ENCODE measurements around the gene DPP7.
"Not testable (repeated sequence)": the region's sequence is repeated elsewhere in the genome, so short reads cannot be mapped to it uniquely, and the experiment has no call there.

The DPP7 gene

GRCh38 chr9:137128862-137129455, 14.4 kb upstream of the DPP7 start:
- no peak for DNase-seq

DNA sequence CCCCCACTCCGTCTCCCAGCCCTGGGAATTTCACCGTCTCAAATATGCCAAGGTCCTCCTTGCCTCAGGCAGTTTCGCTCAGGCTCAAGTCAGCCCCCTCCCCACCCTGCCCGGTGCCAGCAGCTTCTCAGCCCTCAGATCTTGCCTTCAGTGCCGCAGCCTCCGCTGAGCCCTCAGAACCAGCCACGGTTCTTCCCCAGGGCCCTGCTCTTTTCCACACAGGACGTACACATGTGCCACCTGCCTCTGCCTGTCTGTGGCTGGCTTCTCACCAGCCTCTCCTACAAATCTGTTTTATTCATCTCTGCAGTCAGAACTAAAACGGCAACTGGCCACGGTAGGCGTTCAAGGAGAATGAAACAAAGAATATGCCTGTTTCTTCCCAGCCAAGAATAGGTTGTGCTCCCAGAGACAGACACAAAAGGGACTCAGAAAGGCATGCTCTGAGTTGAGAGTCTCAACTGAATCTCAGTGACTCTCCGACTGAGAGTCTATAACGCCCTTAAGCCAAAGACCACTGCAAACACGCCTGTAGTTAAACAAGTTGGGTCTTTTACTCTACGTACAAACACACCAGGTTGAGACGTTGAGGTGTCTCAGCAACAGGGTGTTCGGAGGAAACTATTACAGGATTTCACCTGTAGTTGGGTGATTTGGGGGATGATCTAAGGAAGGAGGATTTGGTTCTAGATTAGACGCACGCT, 13.8 kb upstream of the DPP7 start:
- DNase-seq: no peak

DNA sequence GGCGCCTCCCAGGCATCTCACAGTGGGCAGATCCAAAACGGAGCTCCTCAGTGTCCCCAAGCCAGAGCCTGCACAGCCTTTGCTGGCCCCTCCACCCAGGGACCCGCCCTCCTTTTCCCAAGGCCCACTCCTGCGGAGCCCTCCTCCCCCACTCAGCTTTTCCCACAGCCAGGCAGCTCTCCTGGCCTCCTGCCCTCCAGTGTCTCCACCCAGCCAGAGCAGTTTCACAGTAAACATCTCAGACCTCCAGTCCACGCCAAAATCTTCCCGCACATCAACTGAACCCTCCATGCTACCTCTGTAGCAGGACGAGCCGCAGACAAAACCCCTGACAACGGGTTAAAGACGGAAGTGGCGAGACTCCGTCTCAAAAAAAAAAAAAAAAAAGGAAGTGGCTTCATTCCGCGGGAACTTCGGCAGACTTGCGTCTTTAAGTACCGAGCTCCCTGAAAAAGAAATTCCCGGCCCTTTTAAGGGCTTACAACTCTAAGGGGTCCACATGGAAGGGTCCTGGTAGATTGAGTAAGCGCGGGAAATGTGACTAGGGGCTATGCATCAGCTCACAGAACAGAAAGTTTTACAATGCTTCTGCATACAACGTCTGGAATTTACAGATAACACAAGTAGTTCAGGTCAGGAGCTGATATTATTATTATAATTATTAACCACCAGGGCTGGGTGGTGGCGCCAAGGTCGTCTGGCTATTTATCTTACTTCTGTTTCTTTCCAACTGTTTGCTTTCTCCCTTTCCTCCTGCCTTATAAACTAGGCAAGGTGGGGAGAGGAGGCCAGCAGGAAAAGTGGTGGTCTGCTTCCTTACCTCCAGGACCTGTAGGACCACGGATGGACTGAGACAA, 13.0 kb upstream of the DPP7 start:
- peak; percentile 43 for DNase-seq

DNA sequence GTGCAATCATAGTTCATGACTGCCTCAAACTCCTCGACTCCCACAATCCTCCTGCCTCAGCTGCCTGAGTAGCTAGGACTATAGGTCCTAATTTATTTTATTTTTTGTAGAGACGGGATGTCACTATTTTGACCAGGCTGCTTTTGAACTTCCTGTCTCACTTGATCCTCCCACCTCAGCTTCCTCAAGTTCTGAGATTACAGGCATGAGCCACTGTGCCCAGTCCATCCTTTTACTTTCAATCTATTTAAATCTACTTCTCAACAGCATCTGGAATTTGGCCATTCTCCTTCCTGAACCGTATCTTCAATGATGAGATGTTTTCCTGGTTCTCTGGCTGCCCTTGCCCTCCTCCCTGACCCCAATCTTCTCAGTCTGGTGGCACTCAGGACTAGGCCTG, 12.3 kb upstream of the DPP7 start:
- no peak for DNase-seq

- not testable (repeated sequence) for DNase-seq
Observed at GRCh38 chr9:137123952-137124462, 9.5 kb upstream of the DPP7 start.

DNA sequence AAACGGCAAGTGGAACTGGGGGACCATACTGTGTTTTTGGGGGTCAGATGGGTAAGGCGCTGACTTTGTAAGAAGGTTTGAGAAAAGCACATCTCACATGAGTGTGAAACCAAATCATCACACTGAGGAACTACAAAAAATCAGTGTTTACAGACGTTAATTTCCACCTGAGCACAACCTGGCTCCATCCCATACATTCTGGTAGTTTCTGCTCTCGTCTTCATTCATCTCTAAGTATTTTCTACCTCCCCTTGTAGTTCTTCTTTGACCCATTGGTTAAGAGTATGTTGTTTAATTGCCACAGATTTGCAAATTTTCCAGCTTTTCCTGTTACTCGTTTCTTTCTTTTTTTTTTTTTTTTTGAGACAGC, 8.9 kb upstream of the DPP7 start:
- no peak for DNase-seq

- not testable (repeated sequence) for DNase-seq
Observed at GRCh38 chr9:137122796-137123467, 8.4 kb upstream of the DPP7 start.

GRCh38 chr9:137121927-137122795, 7.6 kb upstream of the DPP7 start:
- DNase-seq: not testable (repeated sequence)

DNA sequence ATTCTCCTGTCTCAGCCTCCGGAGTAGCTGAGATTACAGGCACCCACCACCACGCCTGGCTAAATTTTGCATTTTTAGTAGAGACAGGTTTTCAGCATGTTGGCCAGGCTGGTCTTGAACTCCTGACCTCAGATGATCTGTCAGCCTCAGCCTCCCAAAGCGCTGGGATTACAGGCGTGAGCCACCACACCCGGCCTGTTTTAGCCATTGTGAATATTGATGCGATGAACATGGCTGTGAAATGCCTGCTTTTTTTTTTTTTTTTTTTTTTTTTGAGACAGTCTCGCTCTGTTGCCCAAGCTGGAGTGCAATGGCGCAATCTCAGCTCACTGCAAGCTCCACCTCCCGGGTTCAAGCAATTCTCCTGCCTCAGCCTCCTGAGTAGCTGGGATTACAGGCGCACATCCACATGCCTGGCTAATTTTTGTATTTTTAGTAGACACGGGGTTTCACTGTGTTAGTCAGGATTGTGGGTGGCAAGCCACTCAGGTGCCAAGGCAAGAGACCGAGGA, 3.6 kb upstream of the DPP7 start:
- DNase-seq: not testable (repeated sequence)

DNA sequence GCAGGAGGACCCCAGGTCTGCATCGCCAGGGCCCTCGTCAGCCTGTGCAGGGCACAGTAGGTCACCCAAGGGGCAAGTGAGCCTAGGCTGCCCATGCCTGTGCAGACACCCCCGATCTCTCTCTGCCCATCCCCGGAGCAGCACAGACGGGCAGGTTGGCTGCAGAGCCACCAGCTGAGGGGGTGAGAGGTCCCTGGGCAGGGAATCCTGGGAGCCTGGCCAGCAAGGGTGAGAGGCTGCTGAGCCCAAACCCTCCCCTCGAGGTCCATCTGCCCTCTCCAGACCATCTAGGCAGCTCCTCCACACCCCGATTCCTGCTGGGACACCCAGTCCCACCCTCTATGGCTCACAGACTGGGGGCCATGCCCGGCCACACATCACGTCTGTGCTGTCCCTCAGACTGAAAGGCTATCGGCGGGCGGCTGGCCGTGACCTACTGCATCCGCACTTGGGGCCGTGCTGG, 2.8 kb upstream of the DPP7 start:
- DNase-seq: no peak

DNA sequence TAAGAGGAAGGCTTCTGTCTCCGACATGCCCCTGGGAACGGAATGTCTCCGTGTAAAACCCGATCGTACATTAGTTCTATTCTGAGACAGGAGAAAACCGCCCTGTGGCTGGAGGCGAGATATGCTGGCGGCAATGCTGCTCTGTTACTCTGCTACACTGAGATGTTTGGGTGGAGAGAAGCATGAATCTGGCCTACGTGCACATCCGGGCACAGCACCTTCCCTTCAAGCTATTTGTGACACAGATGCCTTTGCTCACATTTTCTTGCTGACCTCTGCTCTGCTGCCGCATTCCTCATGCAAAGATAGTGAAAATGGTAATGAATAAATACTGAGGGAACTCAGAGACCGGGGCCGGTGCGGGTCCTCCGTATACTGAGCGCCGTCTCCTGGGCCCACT, 2.2 kb upstream of the DPP7 start:
- no peak for DNase-seq

DNA sequence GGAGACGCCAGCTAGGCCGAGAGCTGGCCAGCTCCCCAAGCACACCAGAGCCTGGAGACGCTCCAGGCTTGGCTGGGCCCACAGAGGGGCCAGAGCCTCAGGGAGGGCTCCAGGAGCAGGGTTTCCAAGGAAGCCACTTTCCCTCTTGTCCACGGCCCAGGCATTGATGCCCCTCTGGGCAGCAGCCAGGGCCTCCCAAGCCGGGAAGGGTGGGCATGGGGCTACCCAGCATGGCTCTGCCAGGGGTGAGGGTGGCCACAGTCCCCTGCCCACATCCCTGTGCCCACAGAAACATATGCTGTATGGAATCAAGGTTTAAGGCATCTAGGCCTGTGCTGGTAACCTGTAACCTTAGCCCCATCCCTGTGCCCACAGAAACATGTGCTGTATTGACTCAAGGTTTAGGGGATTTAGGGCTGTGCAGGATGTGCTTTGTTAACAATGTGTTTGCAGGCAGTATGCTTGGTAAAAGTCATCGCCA, 1.5 kb upstream of the DPP7 start:
- DNase-seq: no peak

GRCh38 chr9:137115394-137116026, 977 bp upstream of the DPP7 start:
- no peak for DNase-seq

DNA sequence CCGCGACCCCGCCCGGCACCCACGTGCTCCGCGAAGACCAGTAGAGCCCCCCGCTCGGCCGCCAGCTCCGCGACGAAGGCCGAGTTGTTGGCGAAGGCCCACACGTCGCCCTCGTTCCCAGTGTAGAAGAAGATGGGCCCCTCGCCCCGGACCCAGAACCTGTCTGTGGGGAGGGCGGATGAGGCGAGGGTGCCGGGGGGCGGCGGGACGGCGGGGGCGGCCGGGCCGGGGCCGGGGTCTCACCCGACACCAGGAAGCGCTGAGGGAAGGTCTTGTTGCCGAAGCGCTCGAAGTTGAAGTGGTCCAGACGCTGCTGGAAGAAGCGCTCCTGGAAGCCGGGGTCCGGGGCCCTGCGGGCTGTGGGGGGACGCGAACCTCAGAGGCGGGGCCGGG, 317 bp downstream of the DPP7 start:
- DNase-seq: no peak

- no peak for DNase-seq
Observed at GRCh38 chr9:137113385-137114159, 961 bp downstream of the DPP7 start.

GRCh38 chr9:137112564-137113384, 1.8 kb downstream of the DPP7 start:
- DNase-seq: no peak

DNA sequence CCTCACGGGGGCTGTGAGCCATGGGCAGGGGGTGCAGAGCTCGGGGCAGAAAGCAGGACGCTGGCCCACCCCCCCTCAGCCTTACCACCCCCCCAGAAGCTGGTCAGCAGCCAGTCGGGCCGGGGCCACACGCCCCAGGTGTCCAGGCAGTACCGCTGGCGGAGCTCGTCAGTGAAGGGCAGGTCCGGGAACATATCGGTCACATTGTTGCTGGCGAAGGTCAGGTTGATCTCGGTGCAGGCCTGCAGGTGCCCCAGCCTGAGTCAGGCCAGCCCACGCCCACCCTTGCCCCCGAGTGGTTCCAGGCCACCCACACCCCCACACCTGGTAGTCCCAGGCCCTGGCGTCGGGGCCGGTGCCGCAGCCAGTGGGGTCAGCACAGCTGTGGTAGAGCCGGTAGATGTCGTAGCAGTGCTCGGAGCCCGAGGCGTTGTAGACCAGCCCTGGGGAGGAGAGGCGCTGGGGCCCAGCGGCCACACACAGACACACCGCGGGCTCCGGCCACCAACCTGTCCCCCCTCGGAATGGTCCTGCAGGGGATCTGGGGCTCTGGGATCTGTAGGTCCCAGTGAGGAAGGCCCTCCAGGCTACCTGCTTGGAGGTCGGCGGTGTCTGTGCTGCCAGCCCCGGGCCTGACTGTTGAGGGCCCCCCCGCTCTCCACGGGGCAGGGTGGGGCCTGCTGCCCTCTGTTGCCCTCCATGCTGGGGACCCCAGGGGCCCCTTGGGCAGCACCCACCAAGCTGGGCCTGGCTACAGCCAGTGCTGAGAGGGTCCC, 2.6 kb downstream of the DPP7 start:
- DNase-seq: no peak
